Panc1 (cell line): ENCODE data around the gene RGS10. TPM values are rescaled to one million over a fixed set of nuclear protein-coding genes. Genes with fewer than 3 reads are reported as not detected.

Experiments used
- ATAC-seq: fragments of 200-7000 bp; cut with Tn5 transposase; 2 replicates; pipeline ENCODE4 v1.9.1; 2020; ENCODE audit warnings: mild to moderate bottlenecking, moderate library complexity
- BruUV-seq: library from RNA; stranded (reverse); fragments of 400-500 nt; replicated peaks from 2 replicates; lab custom pipeline; 2021; lab: Mats Ljungman, UMichigan
- CTCF ChIA-PET: fragments of 300-600 bp; sonication (Branson Sonifier 250); formaldehyde crosslinking; loops from one replicate; lab custom pipeline; 2022; ENCODE audit warnings: antibody characterized with exemption; lab: Charles Lee
- POLR2A ChIA-PET: fragments of 300-600 bp; sonication (Branson Sonifier 250); formaldehyde crosslinking; loops from one replicate; lab custom pipeline; 2022; ENCODE audit warnings: antibody characterized with exemption; lab: Charles Lee
- DNase-seq: peaks from one replicate; pipeline ENCODE4 v3.0.0-alpha.2; 2010; ENCODE audit warnings: low read depth, low spot score
- H3K27ac ChIP-seq: 2 replicates; pipeline ENCODE4 v1.5.1; 2011; ENCODE audit warnings: mild to moderate bottlenecking, low read length, inconsistent platforms
- H3K27me3 ChIP-seq: fragments of 200-500 bp; sonication (Bioruptor generic); 2 replicates; pipeline ENCODE4 v1.6.0; 2014; ENCODE audit warnings: low read length, inconsistent platforms; ENCODE audit not compliant: control insufficient read depth, insufficient read depth
- H3K36me3 ChIP-seq: fragments of 200-500 bp; sonication (Bioruptor generic); 2 replicates; pipeline ENCODE4 v1.5.1; 2014; ENCODE audit warnings: inconsistent platforms, mild to moderate bottlenecking, low read length, moderate library complexity; ENCODE audit not compliant: control insufficient read depth, insufficient read depth
- H3K4me1 ChIP-seq: 2 replicates; pipeline ENCODE4 v1.5.1; 2011; ENCODE audit warnings: inconsistent platforms, mild to moderate bottlenecking, low read length, moderate library complexity; ENCODE audit not compliant: control insufficient read depth, insufficient read depth
- H3K4me3 ChIP-seq, 2 experiments: 2 replicates each; pipeline ENCODE4 v1.5.1; 2011 to 2012; ENCODE audit warnings: low read depth in 2 of 2, low read length in 2 of 2, mild to moderate bottlenecking in 2 of 2, inconsistent platforms in 1 of 2, moderate library complexity in 1 of 2
- H3K9me3 ChIP-seq: fragments of 200-500 bp; sonication (Bioruptor generic); 2 replicates; pipeline ENCODE4 v1.5.1; 2014; ENCODE audit warnings: low read depth, mild to moderate bottlenecking, inconsistent platforms, low read length, moderate library complexity; ENCODE audit not compliant: control insufficient read depth, insufficient read depth
- CTCF ChIP-seq: fragments of 450-650 bp; IDR thresholded peaks from 2 replicates; pipeline ENCODE4 v1.5.1; 2017; ENCODE audit warnings: mild to moderate bottlenecking
- POLR2AphosphoS5 ChIP-seq: IDR thresholded peaks from 2 replicates; pipeline ENCODE4 v1.6.1; 2012; ENCODE audit warnings: mild to moderate bottlenecking, low read depth, low read length, moderate library complexity
- REST ChIP-seq, 2 experiments: IDR thresholded peaks; 2 replicates each; pipeline ENCODE4 v1.6.1; 2011 to 2012; ENCODE audit warnings: low read depth in 2 of 2, control low read depth in 1 of 2, low read length in 1 of 2, mild to moderate bottlenecking in 1 of 2, moderate library complexity in 1 of 2; ENCODE audit not compliant: insufficient read depth in 1 of 2
- SIN3A ChIP-seq: IDR thresholded peaks from 2 replicates; pipeline ENCODE4 v1.6.1; 2012; ENCODE audit warnings: low read depth, mild to moderate bottlenecking, low read length, moderate library complexity, borderline replicate concordance; ENCODE audit not compliant: insufficient read depth
- TCF7L2 ChIP-seq: IDR thresholded peaks from 2 replicates; pipeline ENCODE4 v1.6.1; 2011; ENCODE audit warnings: mild to moderate bottlenecking, low read depth, low read length, inconsistent platforms
- in situ Hi-C: cut with HindIII; loops from 2 replicates; pipeline ENCODE4 v1.10.0; 2016; ENCODE audit warnings: low sequenced_read_pairs, low pct_unique_long_range_greater_than_20kb
- intact Hi-C: fragments of 100-400 bp; cut with micrococcal nuclease; formaldehyde crosslinking; loops from one replicate; pipeline ENCODE4 v1.10.0; 2022; ENCODE audit not compliant: unreplicated experiment
- total RNA-seq: library from RNA; stranded (reverse); gene quantifications from one replicate; pipeline ENCODE4 v1.2.1, GENCODE V29; 2021; ENCODE audit not compliant: unreplicated experiment

RGS10 gene
- total RNA-seq, 1 experiment from 2014 or later = 68.6 TPM

DNA sequence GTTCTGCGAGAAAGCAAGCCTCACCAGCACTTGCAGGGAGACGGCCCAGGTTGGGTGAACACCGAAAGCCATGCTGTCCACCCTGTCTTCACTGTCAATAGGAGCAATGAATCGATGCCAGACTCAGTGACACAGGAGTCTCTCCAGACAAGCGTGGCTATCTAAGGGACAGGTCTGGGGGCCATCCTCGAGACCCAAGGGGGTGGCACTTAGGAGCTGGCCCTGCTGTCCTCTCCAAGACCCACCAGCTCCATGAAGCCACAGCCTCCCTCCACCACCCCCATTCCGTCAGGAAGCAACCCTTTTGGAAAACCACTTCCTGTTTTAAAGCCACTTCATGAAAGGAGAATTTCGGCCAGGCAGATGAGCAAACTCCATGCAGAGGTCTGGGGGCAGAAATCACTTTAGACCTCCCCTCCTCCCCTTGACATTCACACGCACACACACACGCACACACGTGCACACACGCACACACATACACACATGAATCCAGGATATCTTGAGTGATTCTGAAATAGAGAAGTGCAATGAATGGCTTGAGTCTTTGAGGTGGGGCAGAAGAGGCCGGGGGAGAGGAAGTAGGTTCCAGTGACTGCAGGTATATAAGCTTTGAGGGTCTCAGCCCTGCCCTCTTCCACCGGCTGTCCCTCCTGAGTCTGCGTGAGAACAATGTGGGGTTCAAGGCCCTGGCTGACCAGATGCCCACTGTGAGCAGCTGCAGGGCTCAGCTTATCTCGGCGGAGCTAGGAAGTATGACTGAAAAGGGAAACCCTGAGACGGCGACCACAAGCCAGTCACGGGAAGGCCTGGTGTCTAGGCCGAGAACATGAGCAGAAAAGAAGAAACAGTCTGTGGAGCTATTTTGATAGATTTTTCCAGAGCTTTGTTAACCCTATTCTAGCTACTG is 25.0 kb downstream of the RGS10 start:
- ChIA-PET POLR2A (no interaction called here), CTCF (no interaction called here)
- ATAC-seq (no peak), DNase-seq (no peak)
- no peak overlapping the region for H3K27ac ChIP-seq
- intact Hi-C loops = no loop called here
- no peak overlapping the region for H3K4me3 ChIP-seq
- peaks cover 4% of the 10 kb centered on the region for H3K36me3 ChIP-seq
- TF ChIP-seq SIN3A (no peak), TCF7L2 (no peak), CTCF (no peak), REST (IDR thresholded peaks at IDR 0.05; ENCODE audit: insufficient read depth in 1 of 2, low read depth in 2 of 2, low read length in 1 of 2) (no peak), POLR2AphosphoS5 (no peak)
- no TSS peak for BruUV-seq
- no peaks in the 10 kb centered on the region for H3K27me3 ChIP-seq
- no peaks in the 10 kb centered on the region for H3K9me3 ChIP-seq
- in situ Hi-C loops = no loop called here
- H3K4me1 ChIP-seq = no peaks in the 10 kb centered on the region

DNA sequence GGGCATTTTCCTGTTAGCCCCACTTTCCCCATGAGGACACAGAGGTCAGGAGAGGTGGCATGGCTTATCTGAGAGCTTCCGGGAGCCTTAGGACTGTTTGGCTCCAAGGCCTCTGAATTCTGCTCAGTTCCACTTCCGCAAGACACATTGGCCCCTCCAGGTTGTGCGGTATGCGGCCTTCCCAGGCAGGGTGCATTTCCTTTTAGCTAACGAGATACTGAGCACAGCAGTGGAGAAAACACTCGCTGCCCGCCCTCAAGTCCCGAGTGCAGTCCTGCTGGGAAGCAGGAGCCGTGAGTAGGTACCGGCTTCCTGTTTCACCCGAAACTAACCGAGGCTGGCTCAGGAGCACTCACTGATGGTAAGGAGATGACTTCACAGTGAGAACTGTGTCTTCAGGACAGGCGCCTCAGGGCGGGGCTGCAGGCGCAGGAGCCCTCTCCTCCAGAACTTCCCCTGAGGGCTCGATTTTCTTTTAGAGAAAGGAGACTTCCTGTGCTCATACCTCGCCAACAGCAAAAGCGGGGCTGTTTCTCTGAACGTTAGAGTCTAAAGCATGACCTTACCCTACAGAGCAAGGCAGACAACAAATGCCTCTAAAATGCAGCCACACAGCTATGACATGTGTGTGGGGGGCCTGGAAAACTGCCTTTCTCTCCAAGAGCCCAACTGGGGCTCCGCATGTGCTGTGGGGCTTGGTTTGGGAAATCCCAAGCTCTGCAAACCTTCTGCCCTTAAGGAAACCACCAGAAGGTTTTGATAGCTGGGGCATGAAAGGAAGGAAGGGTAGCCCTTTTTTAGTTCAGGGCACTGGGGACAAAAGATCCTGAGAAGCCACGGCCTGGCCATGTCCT is 25.9 kb downstream of the RGS10 start:
- no peak overlapping the region for H3K27ac ChIP-seq
- ChIA-PET CTCF (no interaction called here), POLR2A (no interaction called here)

More for the DNA sequence above, 25.9 kb downstream of the RGS10 start:
- no TSS peak for BruUV-seq
- in situ Hi-C loops = no loop called here
- intact Hi-C loops = no loop called here
- H3K9me3 ChIP-seq = no peaks in the 10 kb centered on the region
- DNase-seq (no peak), ATAC-seq (no peak)
- H3K4me1 ChIP-seq = no peaks in the 10 kb centered on the region
- H3K36me3 ChIP-seq = peaks cover 2% of the 10 kb centered on the region; the same call in 1 of the 2 replicates
- no peaks in the 10 kb centered on the region for H3K27me3 ChIP-seq
- no peak overlapping the region for H3K4me3 ChIP-seq
- TF ChIP-seq POLR2AphosphoS5 (no peak), SIN3A (no peak)
